Measurements from ENCODE around the gene HACD1. TPM values are rescaled to one million over a fixed set of nuclear protein-coding genes. Genes with fewer than 3 reads are reported as not detected.

HACD1 gene
- total RNA-seq: 10 to 100 TPM; 11.0 to 23.8 (median 16.7) TPM

GRCh38 chr10:17617031-17617911, at the start of gene HACD1:
HACD1 (minus strand) TSS chr10:17617374; CDS start chr10:17617339, 35 bp downstream.
- WGBS, 2 donors: 0% methylated on average over 7 of the region's 92 CpGs
- DNase-seq: no peak
- peak in 2 of 4 donors; percentile 64 to 71 for TF ChIP-seq POLR2A (IDR thresholded peaks at IDR 0.05)
- TF ChIP-seq CTCF (IDR thresholded peaks at IDR 0.05): peak in 2 of 6 experiments; percentile 5 to 12
- Histone ChIP-seq H3K27me3 (peaks cover 0 to 3% (median 0%) of the 10 kb centered on the region in 4 donors), H3K9me3 (no peaks in the 10 kb centered on the region), H3K4me3 (peak within 1 kb of the TSS; percentile 64 to 97 (median 96)), H3K27ac (peak within 1 kb of the TSS; percentile 81 to 95 (median 94)), H3K36me3 (no peaks in the 10 kb centered on the region), H3K4me1 (peaks cover 0 to 31% (median 5%) of the 10 kb centered on the region in 3 donors)
- intact Hi-C loops (cut with DNase I): no loop called here

- Histone ChIP-seq H3K4me3 (no peak overlapping the region), H3K4me1 (peaks cover 0 to 28% (median 2%) of the 10 kb centered on the region in 3 donors), H3K9me3 (no peaks in the 10 kb centered on the region), H3K36me3 (peaks cover 0 to 21% (median 0%) of the 10 kb centered on the region in 3 donors), H3K27ac (peak overlapping the region in 3 of 4 donors; percentile 70 to 79 (median 73)), H3K27me3 (no peaks in the 10 kb centered on the region)
- TF ChIP-seq POLR2A (IDR thresholded peaks at IDR 0.05): no peak
- TF ChIP-seq CTCF (IDR thresholded peaks at IDR 0.05): no peak
- WGBS, 2 donors: 36 to 38% methylated on average over 4 of the region's 4 CpGs
- no peak for DNase-seq
- intact Hi-C loops (cut with DNase I): no loop called here
Observed at GRCh38 chr10:17665747-17666146, 48.6 kb upstream of the HACD1 start.

- Histone ChIP-seq H3K36me3 (peaks cover 0 to 26% (median 0%) of the 10 kb centered on the region in 3 donors), H3K27me3 (no peaks in the 10 kb centered on the region), H3K9me3 (no peaks in the 10 kb centered on the region), H3K4me3 (no peak overlapping the region), H3K27ac (no peak overlapping the region), H3K4me1 (peaks cover 0 to 24% (median 2%) of the 10 kb centered on the region in 3 donors)
- intact Hi-C loops (cut with DNase I): no loop called here
- TF ChIP-seq POLR2A (IDR thresholded peaks at IDR 0.05): no peak
- no peak for TF ChIP-seq CTCF (IDR thresholded peaks at IDR 0.05)
- DNase-seq: no peak
- WGBS, 2 donors: 63 to 78% methylated on average over 1 of the region's 1 CpG
Observed at GRCh38 chr10:17663450-17663849, 46.3 kb upstream of the HACD1 start.

- H3K36me3 ChIP-seq: peaks cover 0 to 26% (median 0%) of the 10 kb centered on the region in 3 donors
- no peaks in the 10 kb centered on the region for H3K27me3 ChIP-seq
- intact Hi-C loops (cut with DNase I): no loop called here
- 72 to 79% methylated on average over 2 of the region's 2 CpGs for WGBS, 2 donors
- H3K4me1 ChIP-seq: peaks cover 0 to 20% (median 2%) of the 10 kb centered on the region in 3 donors
- TF ChIP-seq CTCF (IDR thresholded peaks at IDR 0.05): no peak
- TF ChIP-seq POLR2A (IDR thresholded peaks at IDR 0.05): no peak
- no peak for DNase-seq
- no peak overlapping the region for H3K4me3 ChIP-seq
- no peaks in the 10 kb centered on the region for H3K9me3 ChIP-seq
- H3K27ac ChIP-seq: no peak overlapping the region
Observed at GRCh38 chr10:17662193-17663138, 45.3 kb upstream of the HACD1 start.

Data from esophagus squamous epithelium (tissue), 5 donors.